ENCODE measurements around the gene KLF13. TPM values are rescaled to one million over a fixed set of nuclear protein-coding genes. Genes with fewer than 3 reads are reported as not detected.

Gene KLF13
- total and polyA plus RNA-seq, 2 donors (not counting 1 experiment from before 2014, with no cell fraction given) = 65.5 to 140 TPM

- POLR2A ChIA-PET = interaction anchor here (0.8 to 1.0 kb wide), 3 partner anchors 13 to 32 kb away, joined by 3 to 4 read pairs (median 3); no protein-coding TSS in a partner anchor
- Histone ChIP-seq H3K4me1 (ENCODE audit: control insufficient read depth in 2 of 2, insufficient read depth in 2 of 2, low read length in 2 of 2) (peaks cover 20 to 21% of the 10 kb centered on the region in 2 donors), H3K79me2 (ENCODE audit: control insufficient read depth, insufficient read depth, low read length) (no peaks in the 10 kb centered on the region), H3K36me3 (replicated peaks in 1 of 2; ENCODE audit: control extremely low read depth in 1 of 2, control insufficient read depth in 1 of 2, extremely low read depth in 1 of 2, insufficient read depth in 2 of 2, low read length in 1 of 2) (no peaks in the 10 kb centered on the region), H3K27me3 (replicated peaks in 1 of 4; ENCODE audit: control extremely low read depth in 1 of 4, control insufficient read depth in 3 of 4, insufficient read depth in 4 of 4, low read length in 3 of 4) (no peaks in the 10 kb centered on the region), H3K4me2 (replicated peaks; ENCODE audit: low read depth, low read length, poor library complexity, severe bottlenecking) (peak overlapping the region; percentile 47), H3K9ac (ENCODE audit: low read length) (no peak overlapping the region), H3K9me3 (ENCODE audit: control extremely low read depth in 1 of 3, control insufficient read depth in 2 of 3, insufficient read depth in 1 of 3, low read length in 2 of 3) (peaks cover 2 to 15% (median 12%) of the 10 kb centered on the region in 3 donors), H3K4me3 (ENCODE audit: control extremely low read depth in 1 of 5, extremely low read depth in 1 of 5, insufficient read depth in 1 of 5, low read depth in 2 of 5, low read length in 4 of 5) (no peak overlapping the region), H4K20me1 (ENCODE audit: control insufficient read depth, insufficient read depth, low read length, poor library complexity, severe bottlenecking) (no peaks in the 10 kb centered on the region), H3K27ac (ENCODE audit: low read length in 2 of 2) (peak overlapping the region in 1 of 2 donors; percentile 71), H2AFZ (ENCODE audit: insufficient read depth, low read depth, low read length, poor library complexity, severe bottlenecking) (peak overlapping the region; percentile 20)
- H3K27ac Mint-ChIP-seq = peak overlapping the region; percentile 72
- H3K4me1 Mint-ChIP-seq = peaks cover 19% of the 10 kb centered on the region
- no peak for TF ChIP-seq EZH2 (IDR thresholded peaks at IDR 0.05; ENCODE audit: borderline replicate concordance, insufficient read depth, low read depth, low read length, poor library complexity, severe bottlenecking)
- no peak for TF ChIP-seq CTCF (IDR thresholded peaks at IDR 0.05)
- WGBS (ENCODE audit: insufficient coverage) = 49% methylated on average over 9 of the region's 13 CpGs
- CTCF ChIA-PET = interaction anchor here (0.7 to 1.2 kb wide), 5 partner anchors 30 to 83 kb away, joined by 3 to 7 read pairs (median 3); partner anchors contain the start of gene KLF13
- DNase-seq (peak; percentile 56), ATAC-seq (ENCODE audit: low read depth) (peak; percentile 81)
- intact Hi-C loops (cut with micrococcal nuclease) = no loop called here
- peak overlapping the region; percentile 44 for H3K4me3 Mint-ChIP-seq
- peaks cover 4% of the 10 kb centered on the region for H3K9me3 Mint-ChIP-seq (ENCODE audit: insufficient read depth)
- H3K27me3 Mint-ChIP-seq = peaks cover 5% of the 10 kb centered on the region
Observed at GRCh38 chr15:31405200-31405920, 78.7 kb downstream of the KLF13 start.

- H2AFZ ChIP-seq (ENCODE audit: insufficient read depth, low read depth, low read length, poor library complexity, severe bottlenecking) = no peak overlapping the region
- no peak for TF ChIP-seq EZH2 (IDR thresholded peaks at IDR 0.05; ENCODE audit: borderline replicate concordance, insufficient read depth, low read depth, low read length, poor library complexity, severe bottlenecking)
- no peak for TF ChIP-seq CTCF (IDR thresholded peaks at IDR 0.05)
- WGBS (ENCODE audit: insufficient coverage) = no CpG with 5 or more reads among the region's 1 CpG
- Mint-ChIP-seq H3K4me3 (no peak overlapping the region), H3K27ac (no peak overlapping the region), H3K9me3 (ENCODE audit: insufficient read depth) (peaks cover 4% of the 10 kb centered on the region), H3K27me3 (peaks cover 5% of the 10 kb centered on the region), H3K4me1 (peaks cover 19% of the 10 kb centered on the region)
- ChIA-PET CTCF (interaction anchor here (2.6 kb wide), 1 partner anchor 81 kb away, joined by 10 read pairs; no protein-coding TSS in a partner anchor), POLR2A (no interaction called here)
- no peaks in the 10 kb centered on the region for H4K20me1 ChIP-seq (ENCODE audit: control insufficient read depth, insufficient read depth, low read length, poor library complexity, severe bottlenecking)
- no peaks in the 10 kb centered on the region for H3K27me3 ChIP-seq (replicated peaks in 1 of 4; ENCODE audit: control extremely low read depth in 1 of 4, control insufficient read depth in 3 of 4, insufficient read depth in 4 of 4, low read length in 3 of 4)
- H3K9me3 ChIP-seq (ENCODE audit: control extremely low read depth in 1 of 3, control insufficient read depth in 2 of 3, insufficient read depth in 1 of 3, low read length in 2 of 3) = peaks cover 2 to 15% (median 12%) of the 10 kb centered on the region in 3 donors
- H3K79me2 ChIP-seq (ENCODE audit: control insufficient read depth, insufficient read depth, low read length) = no peaks in the 10 kb centered on the region
- no peak overlapping the region for H3K27ac ChIP-seq (ENCODE audit: low read length in 2 of 2)
- no peak overlapping the region for H3K4me2 ChIP-seq (replicated peaks; ENCODE audit: low read depth, low read length, poor library complexity, severe bottlenecking)
- ATAC-seq (ENCODE audit: low read depth) = no peak
- H3K36me3 ChIP-seq (replicated peaks in 1 of 2; ENCODE audit: control extremely low read depth in 1 of 2, control insufficient read depth in 1 of 2, extremely low read depth in 1 of 2, insufficient read depth in 2 of 2, low read length in 1 of 2) = no peaks in the 10 kb centered on the region
- peaks cover 20 to 21% of the 10 kb centered on the region in 2 donors for H3K4me1 ChIP-seq (ENCODE audit: control insufficient read depth in 2 of 2, insufficient read depth in 2 of 2, low read length in 2 of 2)
- no peak overlapping the region for H3K9ac ChIP-seq (ENCODE audit: low read length)
- intact Hi-C loops (cut with micrococcal nuclease) = no loop called here
- no peak overlapping the region for H3K4me3 ChIP-seq (ENCODE audit: control extremely low read depth in 1 of 5, extremely low read depth in 1 of 5, insufficient read depth in 1 of 5, low read depth in 2 of 5, low read length in 4 of 5)
- DNase-seq = no peak
Observed at GRCh38 chr15:31407376-31407775, 80.7 kb downstream of the KLF13 start.

Data from B cell (primary cell).